ENCODE results near the gene IPO13. TPM values are rescaled to one million over a fixed set of nuclear protein-coding genes. Genes with fewer than 3 reads are reported as not detected.

The IPO13 gene
- total and polyA plus RNA-seq, 4 donors = 7.3 to 35.4 (median 17.4) TPM

GRCh38 chr1:43968348-43968948 lies 21.7 kb downstream of the IPO13 start:
- Histone ChIP-seq H3K27ac (ENCODE audit: low read depth in 1 of 2, low read length in 1 of 2) (no peak overlapping the region), H3K4me1 (ENCODE audit: control insufficient read depth in 5 of 5, insufficient read depth in 5 of 5, low read length in 5 of 5) (peaks cover 0 to 8% (median 0%) of the 10 kb centered on the region in 5 donors), H3K9me3 (ENCODE audit: control insufficient read depth in 4 of 4, insufficient read depth in 3 of 4, low read length in 3 of 4) (no peaks in the 10 kb centered on the region), H3K36me3 (ENCODE audit: control insufficient read depth in 4 of 4, insufficient read depth in 4 of 4, low read length in 4 of 4) (peaks cover 4 to 25% (median 5%) of the 10 kb centered on the region in 4 donors), H3K27me3 (ENCODE audit: control insufficient read depth in 3 of 3, insufficient read depth in 3 of 3, low read length in 2 of 3) (no peaks in the 10 kb centered on the region), H3K9ac (ENCODE audit: insufficient read depth in 1 of 2, low read length in 2 of 2) (no peak overlapping the region), H3K4me3 (no peak overlapping the region)
- peak; percentile 37 to 66 (median 45) for DNase-seq
- 89 to 90% methylated on average over 6 of the region's 6 CpGs for WGBS, 2 donors
- no peak for TF ChIP-seq CTCF (IDR thresholded peaks at IDR 0.05; ENCODE audit: control extremely low read depth, extremely low read depth)
- ATAC-seq (ENCODE audit: insufficient read depth, low FRiP score) = no peak

DNA sequence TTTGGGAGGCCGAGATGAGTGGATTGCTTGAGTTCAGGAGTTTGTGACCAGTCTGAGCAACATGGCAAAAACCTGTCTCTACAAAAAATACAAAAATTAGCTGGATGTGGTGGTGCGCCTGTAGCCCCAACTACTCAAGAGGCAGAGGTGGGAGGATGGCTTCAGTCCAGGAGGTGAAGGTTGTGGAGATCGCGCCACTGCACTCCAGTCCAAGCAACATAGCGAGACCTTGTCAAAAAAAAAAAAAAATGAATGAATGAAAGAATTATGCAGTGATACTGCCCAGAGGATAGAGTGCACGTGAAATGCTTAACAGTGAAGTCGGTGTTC lies 22.6 kb downstream of the IPO13 start:
- no peaks in the 10 kb centered on the region for H3K9me3 ChIP-seq (ENCODE audit: control insufficient read depth in 4 of 4, insufficient read depth in 3 of 4, low read length in 3 of 4)
- H3K4me3 ChIP-seq = no peak overlapping the region
- DNase-seq (no peak), ATAC-seq (ENCODE audit: insufficient read depth, low FRiP score) (no peak)
- peak; percentile 1 for TF ChIP-seq CTCF (IDR thresholded peaks at IDR 0.05; ENCODE audit: control extremely low read depth, extremely low read depth)
- peaks cover 0 to 14% (median 0%) of the 10 kb centered on the region in 5 donors for H3K4me1 ChIP-seq (ENCODE audit: control insufficient read depth in 5 of 5, insufficient read depth in 5 of 5, low read length in 5 of 5)
- no peak overlapping the region for H3K27ac ChIP-seq (ENCODE audit: low read depth in 1 of 2, low read length in 1 of 2)
- no peaks in the 10 kb centered on the region for H3K27me3 ChIP-seq (ENCODE audit: control insufficient read depth in 3 of 3, insufficient read depth in 3 of 3, low read length in 2 of 3)
- WGBS, 2 donors = 61 to 62% methylated on average over 7 of the region's 7 CpGs
- H3K9ac ChIP-seq (ENCODE audit: insufficient read depth in 1 of 2, low read length in 2 of 2) = no peak overlapping the region
- H3K36me3 ChIP-seq (ENCODE audit: control insufficient read depth in 4 of 4, insufficient read depth in 4 of 4, low read length in 4 of 4) = peaks cover 4 to 20% (median 5%) of the 10 kb centered on the region in 4 donors

GRCh38 chr1:43969746-43970466 lies 23.2 kb downstream of the IPO13 start, which contains the start of gene DPH2:
Gene DPH2, plus strand, starts transcription at chr1:43970010. Its CDS starts 166 bp downstream, at chr1:43970176.
- DNase-seq (peak; percentile 97 to 99 (median 98)), ATAC-seq (ENCODE audit: insufficient read depth, low FRiP score) (peak; percentile 92)
- no peaks in the 10 kb centered on the region for H3K27me3 ChIP-seq (ENCODE audit: control insufficient read depth in 3 of 3, insufficient read depth in 3 of 3, low read length in 2 of 3)
- peak within 1 kb of the TSS; percentile 49 to 50 for H3K27ac ChIP-seq (ENCODE audit: low read depth in 1 of 2, low read length in 1 of 2)
- H3K4me3 ChIP-seq = peak within 1 kb of the TSS; percentile 71
- peak within 1 kb of the TSS in 1 of 2 donors; percentile 11 for H3K9ac ChIP-seq (ENCODE audit: insufficient read depth in 1 of 2, low read length in 2 of 2)
- peaks cover 0 to 15% (median 0%) of the 10 kb centered on the region in 5 donors for H3K4me1 ChIP-seq (ENCODE audit: control insufficient read depth in 5 of 5, insufficient read depth in 5 of 5, low read length in 5 of 5)
- H3K9me3 ChIP-seq (ENCODE audit: control insufficient read depth in 4 of 4, insufficient read depth in 3 of 4, low read length in 3 of 4) = no peaks in the 10 kb centered on the region
- no peak for TF ChIP-seq CTCF (IDR thresholded peaks at IDR 0.05; ENCODE audit: control extremely low read depth, extremely low read depth)
- WGBS, 2 donors = 1% methylated on average over 47 of the region's 47 CpGs
- peaks cover 4 to 19% (median 5%) of the 10 kb centered on the region in 4 donors for H3K36me3 ChIP-seq (ENCODE audit: control insufficient read depth in 4 of 4, insufficient read depth in 4 of 4, low read length in 4 of 4)

All from lung (tissue), 12 donors.